HCT116 (cell line): Measurements from ENCODE around the gene ARSK.

Experiments used
- CEBPB ChIP-seq: IDR thresholded peaks from 2 replicates; pipeline ENCODE4 v1.6.1; 2012; ENCODE audit warnings: low read depth
- EGR1 ChIP-seq: IDR thresholded peaks from 2 replicates; pipeline ENCODE4 v1.6.1; 2012; ENCODE audit warnings: low read depth
- ELF1 ChIP-seq: IDR thresholded peaks from 2 replicates; pipeline ENCODE4 v1.6.1; 2012; ENCODE audit warnings: low read depth, borderline replicate concordance
- EZH2 ChIP-seq: fragments of 200-600 bp; sonication (generic); IDR thresholded peaks from 2 replicates; pipeline ENCODE4 v1.6.1; 2017; ENCODE audit warnings: antibody characterized with exemption, mixed run types
- EZH2phosphoT487 ChIP-seq: fragments of 200-600 bp; IDR thresholded peaks from 2 replicates; pipeline ENCODE4 v1.6.1; 2018; ENCODE audit warnings: antibody characterized with exemption, borderline replicate concordance
- POLR2A ChIP-seq: IDR thresholded peaks from 2 replicates; pipeline ENCODE4 v1.7.0; 2011; ENCODE audit warnings: borderline replicate concordance; ENCODE audit not compliant: insufficient read depth, insufficient read length; ENCODE audit errors: extremely low read depth
- POLR2AphosphoS5 ChIP-seq: IDR thresholded peaks from 2 replicates; pipeline ENCODE4 v1.6.1; 2011; ENCODE audit warnings: mild to moderate bottlenecking, low read depth, low read length, moderate library complexity
- RAD21 ChIP-seq: IDR thresholded peaks from 2 replicates; pipeline ENCODE4 v1.6.1; 2012; ENCODE audit warnings: low read depth, mild to moderate bottlenecking
- SP1 ChIP-seq: IDR thresholded peaks from 2 replicates; pipeline ENCODE4 v1.6.1; 2012; ENCODE audit warnings: low read depth
- TCF7L2 ChIP-seq: IDR thresholded peaks from 2 replicates; pipeline ENCODE4 v1.7.0; 2011; ENCODE audit warnings: borderline replicate concordance, inconsistent platforms; ENCODE audit not compliant: insufficient read depth, insufficient read length; ENCODE audit errors: extremely low read depth
- TF ChIP-seq, protein P1 (sequence below), 3 experiments: fragments of 200-600 bp in 1 of 3; sonication (generic) in 1 of 3; IDR thresholded peaks in 2 of 3; conservative IDR thresholded peaks in 1 of 3; 2 replicates each; pipeline ENCODE4 v1.5.1; 2012 to 2017; ENCODE audit warnings: low read depth in 2 of 3, low read length in 2 of 3, antibody characterized with exemption in 1 of 3, borderline replicate concordance in 1 of 3, control low read depth in 1 of 3, mild to moderate bottlenecking in 1 of 3, mixed read lengths in 1 of 3, mixed run types in 1 of 3, moderate library complexity in 1 of 3; ENCODE audit not compliant: insufficient read depth in 1 of 3
- TF ChIP-seq, protein P2 (sequence below): IDR thresholded peaks from 2 replicates; pipeline ENCODE4 v1.6.1; 2012

DNA sequence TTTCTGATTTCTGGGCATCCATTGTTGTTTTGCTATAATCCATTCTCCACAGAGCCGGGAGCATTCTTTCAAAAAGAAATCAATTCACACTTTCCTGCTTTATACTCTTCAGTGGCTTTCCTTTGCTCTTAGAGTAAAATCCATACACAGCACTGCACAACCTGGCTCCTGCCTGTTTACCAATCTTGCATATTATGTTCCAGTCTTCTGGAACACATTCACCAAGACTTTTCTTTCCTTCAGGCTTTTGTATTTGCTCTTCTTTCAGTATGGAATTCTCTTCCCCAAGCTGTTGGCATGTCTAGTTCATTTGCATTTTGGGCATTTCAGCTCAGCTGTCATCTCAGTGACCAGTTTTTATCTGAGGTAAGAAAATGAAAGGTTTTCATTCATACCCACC, 97.9 kb downstream of the ARSK start:
- TF ChIP-seq, protein P1, sequence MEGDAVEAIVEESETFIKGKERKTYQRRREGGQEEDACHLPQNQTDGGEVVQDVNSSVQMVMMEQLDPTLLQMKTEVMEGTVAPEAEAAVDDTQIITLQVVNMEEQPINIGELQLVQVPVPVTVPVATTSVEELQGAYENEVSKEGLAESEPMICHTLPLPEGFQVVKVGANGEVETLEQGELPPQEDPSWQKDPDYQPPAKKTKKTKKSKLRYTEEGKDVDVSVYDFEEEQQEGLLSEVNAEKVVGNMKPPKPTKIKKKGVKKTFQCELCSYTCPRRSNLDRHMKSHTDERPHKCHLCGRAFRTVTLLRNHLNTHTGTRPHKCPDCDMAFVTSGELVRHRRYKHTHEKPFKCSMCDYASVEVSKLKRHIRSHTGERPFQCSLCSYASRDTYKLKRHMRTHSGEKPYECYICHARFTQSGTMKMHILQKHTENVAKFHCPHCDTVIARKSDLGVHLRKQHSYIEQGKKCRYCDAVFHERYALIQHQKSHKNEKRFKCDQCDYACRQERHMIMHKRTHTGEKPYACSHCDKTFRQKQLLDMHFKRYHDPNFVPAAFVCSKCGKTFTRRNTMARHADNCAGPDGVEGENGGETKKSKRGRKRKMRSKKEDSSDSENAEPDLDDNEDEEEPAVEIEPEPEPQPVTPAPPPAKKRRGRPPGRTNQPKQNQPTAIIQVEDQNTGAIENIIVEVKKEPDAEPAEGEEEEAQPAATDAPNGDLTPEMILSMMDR (IDR thresholded peaks at IDR 0.05 in 2 of 3, conservative IDR thresholded peaks at IDR 0.05 in 1 of 3; ENCODE audit: borderline replicate concordance in 1 of 3, insufficient read depth in 1 of 3, low read depth in 2 of 3, low read length in 2 of 3), result no peak
- TF ChIP-seq POLR2A (no peak), EZH2 (no peak), TCF7L2 (no peak), CEBPB (no peak), ELF1 (no peak), POLR2AphosphoS5 (no peak), RAD21 (no peak), EGR1 (no peak), SP1 (no peak), EZH2phosphoT487 (no peak)
- TF ChIP-seq, protein P2, sequence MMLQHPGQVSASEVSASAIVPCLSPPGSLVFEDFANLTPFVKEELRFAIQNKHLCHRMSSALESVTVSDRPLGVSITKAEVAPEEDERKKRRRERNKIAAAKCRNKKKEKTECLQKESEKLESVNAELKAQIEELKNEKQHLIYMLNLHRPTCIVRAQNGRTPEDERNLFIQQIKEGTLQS, result no peak
